ENCODE results near the gene ZNF224. TPM values are rescaled to one million over a fixed set of nuclear protein-coding genes. Genes with fewer than 3 reads are reported as not detected.

ZNF224 gene
- total RNA-seq, 1 donor from 2014 or later, result 32.8 TPM

- no peak for DNase-seq (ENCODE audit: low spot score)
Measured at GRCh38 chr19:44131955-44132354, 37.8 kb downstream of the ZNF224 start.

DNA sequence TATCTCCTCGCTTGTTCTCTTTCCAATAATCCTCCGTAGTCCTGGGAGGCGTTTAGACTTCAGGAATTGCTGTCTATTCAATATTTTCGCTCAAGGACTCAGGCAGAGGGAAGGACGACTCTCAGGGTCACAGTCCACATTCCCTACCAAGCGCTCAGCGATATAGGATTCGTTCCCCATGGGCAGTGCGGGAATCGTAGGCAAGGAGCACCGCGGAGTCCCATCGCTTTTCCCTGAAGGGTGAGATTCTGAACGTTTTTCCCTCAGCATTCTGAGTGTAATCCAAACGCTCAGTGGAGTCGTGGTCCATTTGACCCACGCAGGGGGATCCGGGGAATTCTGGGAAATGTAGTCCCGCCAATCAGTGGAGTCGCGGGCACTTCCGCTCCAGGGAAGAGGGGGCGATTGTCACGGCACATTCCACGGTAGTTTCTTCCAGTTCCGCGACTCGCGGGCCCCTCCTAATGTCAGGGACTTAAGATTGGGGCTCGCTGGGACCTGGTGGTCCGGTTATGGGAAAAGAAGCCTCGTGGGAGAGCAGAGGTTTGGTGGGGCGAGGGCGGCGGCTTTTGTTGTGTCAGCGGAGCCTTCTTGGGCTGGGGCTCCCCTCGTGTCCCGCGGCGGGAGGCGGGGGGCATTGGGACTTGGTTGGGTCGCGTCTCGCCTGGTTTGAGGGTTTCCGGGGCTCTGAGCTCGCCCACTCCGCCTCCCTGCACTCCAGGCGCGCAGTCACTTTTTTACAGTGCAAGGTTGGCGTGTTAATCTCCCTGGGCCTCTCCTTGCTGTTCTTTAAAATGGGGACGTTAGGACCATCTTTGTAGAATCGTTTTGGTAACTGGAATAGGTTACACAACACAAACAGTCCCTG lies 47.3 kb downstream of the ZNF224 start, which contains the start of gene ZNF234:
ZNF234 (plus strand) TSS at position 364 of the 868 bp plus-strand sequence. CDS start 3,079 bp downstream, outside the sequence.
- DNase-seq (ENCODE audit: low spot score), result peak; percentile 84

DNA sequence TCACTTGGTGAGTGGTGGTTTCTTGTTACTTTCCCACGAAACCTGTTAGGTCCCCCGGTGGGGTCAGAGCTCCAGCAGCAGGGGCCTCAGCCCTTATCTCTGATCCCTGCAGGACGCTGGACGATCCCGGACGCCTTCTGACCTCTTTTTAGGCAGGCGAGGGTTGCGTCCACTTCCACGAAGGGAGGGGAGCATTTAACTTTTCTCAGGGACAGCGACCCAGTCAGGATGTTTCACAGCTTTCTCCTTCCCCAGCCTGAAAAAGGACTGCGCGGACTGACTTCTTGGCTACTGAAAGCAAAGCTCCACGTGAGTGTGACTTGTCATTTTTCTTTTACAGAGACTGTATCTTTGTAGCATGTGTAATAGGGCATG lies 47.9 kb downstream of the ZNF224 start:
- DNase-seq (ENCODE audit: low spot score), result no peak

DNA sequence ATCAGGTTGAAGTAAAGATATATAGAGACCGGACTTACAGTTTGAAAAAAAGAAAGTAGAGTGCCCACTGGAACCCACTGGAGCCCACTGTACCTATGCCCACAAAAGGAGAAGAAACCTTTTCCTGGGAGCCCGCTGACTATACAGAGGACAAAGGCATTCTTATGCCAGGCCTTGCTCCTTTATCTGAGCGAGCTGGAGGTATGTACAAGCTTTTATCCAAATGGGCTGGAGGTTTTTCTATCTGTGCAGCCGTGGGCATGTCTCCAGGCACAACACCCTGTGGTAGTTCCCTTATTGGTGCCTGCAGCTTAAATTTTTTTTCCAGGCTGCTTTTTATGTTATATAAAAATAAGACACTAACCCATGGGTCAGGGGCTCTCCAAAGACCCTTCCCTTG lies 55.6 kb downstream of the ZNF224 start:
- no peak for DNase-seq (ENCODE audit: low spot score)

DNA sequence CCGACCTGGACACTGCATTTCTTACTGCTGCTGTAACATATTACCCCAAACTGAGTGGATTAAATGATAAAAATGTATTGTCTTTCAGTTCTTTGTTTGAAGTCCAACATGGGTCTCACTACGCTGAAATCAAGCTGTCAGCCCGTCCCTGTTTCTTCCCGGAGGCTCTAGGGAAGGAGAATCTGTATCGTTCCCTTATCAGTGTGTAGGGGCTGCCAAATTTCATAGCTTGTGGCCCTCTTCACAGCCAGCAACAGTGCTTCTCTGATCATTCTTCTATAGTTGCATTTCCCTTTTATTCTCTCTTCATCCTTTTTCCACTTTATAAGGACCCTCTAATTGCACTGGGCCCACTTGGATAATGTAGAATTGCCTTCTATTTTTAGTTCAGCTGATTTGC lies 57.3 kb downstream of the ZNF224 start:
- no peak for DNase-seq (ENCODE audit: low spot score)

DNA sequence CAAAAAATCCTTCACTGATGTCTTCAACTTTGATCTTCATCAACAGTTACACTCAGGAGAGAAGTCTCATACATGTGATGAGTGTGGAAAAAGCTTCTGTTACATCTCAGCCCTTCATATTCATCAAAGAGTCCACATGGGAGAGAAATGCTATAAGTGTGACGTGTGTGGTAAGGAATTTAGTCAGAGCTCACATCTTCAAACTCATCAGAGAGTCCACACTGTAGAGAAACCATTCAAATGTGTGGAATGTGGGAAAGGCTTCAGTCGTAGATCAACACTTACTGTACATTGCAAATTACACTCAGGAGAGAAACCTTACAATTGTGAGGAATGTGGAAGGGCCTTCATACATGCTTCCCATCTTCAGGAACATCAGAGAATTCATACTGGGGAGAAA lies 62.3 kb downstream of the ZNF224 start:
- DNase-seq (ENCODE audit: low spot score), result no peak

Other genes starting within 250 kb of the ZNF224 start
- gene ZNF404, start 210.4 kb upstream of the ZNF224 start, total RNA-seq, result 5.6 TPM
- gene ZNF45, start 159.1 kb upstream of the ZNF224 start, total RNA-seq, result 17.6 TPM
- 7.5 TPM for gene ZNF221, start 143.1 kb upstream of the ZNF224 start, total RNA-seq
- gene ZNF155, start 110.2 kb upstream of the ZNF224 start, total RNA-seq, result 7.6 TPM
- gene ZNF230, start 91.4 kb upstream of the ZNF224 start, total RNA-seq, result 5.7 TPM
- gene ZNF222, start 69.0 kb upstream of the ZNF224 start, total RNA-seq, result 4.1 TPM
- 8.1 TPM for gene ZNF223, start 42.3 kb upstream of the ZNF224 start, total RNA-seq
- 3.7 TPM for gene ZNF284, start 22.2 kb upstream of the ZNF224 start, total RNA-seq
- gene ZNF225, start 19.0 kb downstream of the ZNF224 start, total RNA-seq, result 6.3 TPM
- gene ZNF234, start 47.2 kb downstream of the ZNF224 start, total RNA-seq, result 11.3 TPM
- gene ZNF226, start 70.7 kb downstream of the ZNF224 start, total RNA-seq, result 28.7 TPM
- gene ZNF227, start 118.2 kb downstream of the ZNF224 start, total RNA-seq, result 20.6 TPM
- gene ZNF233, start 165.5 kb downstream of the ZNF224 start, total RNA-seq, result 3.1 TPM
- gene ZNF235, start 210.7 kb downstream of the ZNF224 start, total RNA-seq, result 6.8 TPM

All from mucosa of gallbladder (tissue), 1 donor.